PC-3 (cell line): ENCODE data around the gene CACNA1I. TPM values are rescaled to one million over a fixed set of nuclear protein-coding genes. Genes with fewer than 3 reads are reported as not detected.

Experiments
- ATAC-seq: fragments of 200-7000 bp; cut with Tn5 transposase; 2 replicates; pipeline ENCODE4 v1.9.1; 2020; ENCODE audit warnings: mild to moderate bottlenecking, moderate library complexity
- BruUV-seq: library from RNA; stranded (reverse); fragments of 400-500 nt; replicated peaks from 2 replicates; lab custom pipeline; 2021; lab: Mats Ljungman, UMichigan
- CTCF ChIA-PET: fragments of 300-600 bp; sonication (Branson Sonifier 250); formaldehyde crosslinking; loops from one replicate; lab custom pipeline; 2022; ENCODE audit warnings: antibody characterized with exemption; lab: Charles Lee
- POLR2A ChIA-PET: fragments of 300-600 bp; sonication (Branson Sonifier 250); formaldehyde crosslinking; loops from one replicate; lab custom pipeline; 2022; ENCODE audit warnings: antibody characterized with exemption; ENCODE audit not compliant: unreplicated experiment; lab: Charles Lee
- DNase-seq: peaks from one replicate; pipeline ENCODE4 v3.0.0-alpha.2; 2015
- H2AFZ ChIP-seq: fragments of 300-600 bp; sonication (generic); 2 replicates; pipeline ENCODE4 v1.6.0; 2016; ENCODE audit warnings: antibody characterized with exemption, low read length
- H3F3A ChIP-seq: fragments of 300-600 bp; sonication (generic); one replicate; pipeline ENCODE4 v1.6.0; 2017; ENCODE audit warnings: antibody characterized with exemption, low read length, control low read depth, mild to moderate bottlenecking; ENCODE audit not compliant: unreplicated experiment
- H3K27ac ChIP-seq: fragments of 300-600 bp; sonication (generic); 2 replicates; pipeline ENCODE4 v1.5.1; 2016; ENCODE audit warnings: mild to moderate bottlenecking, low read length
- H3K27me3 ChIP-seq: fragments of 300-600 bp; sonication (generic); 2 replicates; pipeline ENCODE4 v1.6.1; 2016; ENCODE audit warnings: low read length, mixed read lengths
- H3K36me3 ChIP-seq: fragments of 300-600 bp; sonication (generic); 2 replicates; pipeline ENCODE4 v1.6.1; 2016; ENCODE audit warnings: low read depth, mixed run types, low read length, mixed read lengths
- H3K4me1 ChIP-seq: fragments of 300-600 bp; sonication (generic); 2 replicates; pipeline ENCODE4 v1.5.1; 2016; ENCODE audit warnings: low read length; ENCODE audit not compliant: insufficient read depth
- H3K4me2 ChIP-seq: fragments of 300-600 bp; sonication (generic); 2 replicates; pipeline ENCODE4 v1.6.0; 2016; ENCODE audit warnings: low read length
- H3K4me3 ChIP-seq: fragments of 300-600 bp; sonication (generic); 2 replicates; pipeline ENCODE4 v1.5.1; 2016; ENCODE audit warnings: mild to moderate bottlenecking, low read length, mixed read lengths
- H3K79me2 ChIP-seq: fragments of 300-600 bp; sonication (generic); 2 replicates; pipeline ENCODE4 v1.6.1; 2017; ENCODE audit warnings: low read length, mixed read lengths
- H3K9ac ChIP-seq: fragments of 300-600 bp; sonication (generic); 2 replicates; pipeline ENCODE4 v1.6.0; 2016; ENCODE audit warnings: mild to moderate bottlenecking, low read length
- H3K9me2 ChIP-seq: fragments of 300-600 bp; sonication (generic); replicated peaks from 2 replicates; pipeline ENCODE4 v1.6.1; 2016; ENCODE audit warnings: mixed run types, low read length, mixed read lengths
- H3K9me3 ChIP-seq: fragments of 300-600 bp; sonication (generic); 2 replicates; pipeline ENCODE4 v1.6.1; 2016; ENCODE audit warnings: low read length, mixed read lengths
- H4K20me1 ChIP-seq: fragments of 300-600 bp; sonication (generic); 2 replicates; pipeline ENCODE4 v1.6.1; 2016; ENCODE audit warnings: low read length, mixed read lengths
- EZH2 ChIP-seq: fragments of 300-600 bp; sonication (generic); IDR thresholded peaks from one replicate; pipeline ENCODE4 v1.6.1; 2017; ENCODE audit warnings: antibody characterized with exemption, mild to moderate bottlenecking, low read length; ENCODE audit not compliant: unreplicated experiment
- EZH2phosphoT487 ChIP-seq: fragments of 300-600 bp; sonication (generic); IDR thresholded peaks from 2 replicates; pipeline ENCODE4 v1.6.1; 2018; ENCODE audit warnings: mild to moderate bottlenecking, antibody characterized with exemption, low read length, borderline replicate concordance
- intact Hi-C: fragments of 100-400 bp; cut with micrococcal nuclease; formaldehyde crosslinking; loops from 2 replicates; pipeline ENCODE4 v1.9.0; 2023
- total RNA-seq: library from RNA; depleted of rRNA; stranded (reverse); fragments of >200 nt; gene quantifications from 2 replicates; pipeline ENCODE4 v1.2.3, GENCODE V29; 2014
- TF ChIP-seq, protein P1 (sequence below): fragments of 300-600 bp; sonication (generic); conservative IDR thresholded peaks from 2 replicates; pipeline ENCODE4 v1.5.1; 2017; ENCODE audit warnings: antibody characterized with exemption, low read depth, mild to moderate bottlenecking, low read length

CACNA1I gene
- total RNA-seq, 1 experiment from 2014 or later, result not detected

DNA sequence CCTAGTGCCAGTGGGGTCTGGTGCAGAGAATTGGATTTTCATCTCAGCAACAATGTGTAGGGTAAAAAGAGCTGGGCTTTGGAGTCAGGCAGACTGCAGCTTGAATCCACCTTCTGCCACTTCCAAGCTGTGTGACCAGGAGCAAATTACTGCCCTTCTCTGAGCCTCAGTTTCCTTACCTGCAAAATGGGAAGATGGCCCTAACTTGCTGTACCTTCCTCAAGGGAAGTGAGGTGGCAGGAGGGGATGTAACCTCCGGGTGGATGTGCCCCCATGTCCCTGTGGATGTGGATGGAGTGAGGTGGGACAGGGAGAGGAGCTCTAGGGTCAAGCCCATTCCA lies 90.9 kb downstream of the CACNA1I start:
- H2AFZ ChIP-seq, result no peak overlapping the region
- H3K27ac ChIP-seq, result no peak overlapping the region
- H3K4me1 ChIP-seq, result peaks cover 4% of the 10 kb centered on the region; the same call in 1 of the 2 replicates
- ChIA-PET CTCF (no interaction called here), POLR2A (no interaction called here)
- BruUV-seq, result no TSS peak
- ATAC-seq (no peak), DNase-seq (no peak)
- no peaks in the 10 kb centered on the region for H3F3A ChIP-seq
- no peak overlapping the region for H3K9ac ChIP-seq
- H3K9me2 ChIP-seq, result no peaks in the 10 kb centered on the region
- H3K4me3 ChIP-seq, result no peak overlapping the region
- no peaks in the 10 kb centered on the region for H3K79me2 ChIP-seq
- H3K36me3 ChIP-seq, result no peaks in the 10 kb centered on the region
- H3K27me3 ChIP-seq, result peaks cover 4% of the 10 kb centered on the region; the same call in 1 of the 2 replicates
- TF ChIP-seq EZH2phosphoT487 (no peak), EZH2 (no peak)
- TF ChIP-seq, protein P1, sequence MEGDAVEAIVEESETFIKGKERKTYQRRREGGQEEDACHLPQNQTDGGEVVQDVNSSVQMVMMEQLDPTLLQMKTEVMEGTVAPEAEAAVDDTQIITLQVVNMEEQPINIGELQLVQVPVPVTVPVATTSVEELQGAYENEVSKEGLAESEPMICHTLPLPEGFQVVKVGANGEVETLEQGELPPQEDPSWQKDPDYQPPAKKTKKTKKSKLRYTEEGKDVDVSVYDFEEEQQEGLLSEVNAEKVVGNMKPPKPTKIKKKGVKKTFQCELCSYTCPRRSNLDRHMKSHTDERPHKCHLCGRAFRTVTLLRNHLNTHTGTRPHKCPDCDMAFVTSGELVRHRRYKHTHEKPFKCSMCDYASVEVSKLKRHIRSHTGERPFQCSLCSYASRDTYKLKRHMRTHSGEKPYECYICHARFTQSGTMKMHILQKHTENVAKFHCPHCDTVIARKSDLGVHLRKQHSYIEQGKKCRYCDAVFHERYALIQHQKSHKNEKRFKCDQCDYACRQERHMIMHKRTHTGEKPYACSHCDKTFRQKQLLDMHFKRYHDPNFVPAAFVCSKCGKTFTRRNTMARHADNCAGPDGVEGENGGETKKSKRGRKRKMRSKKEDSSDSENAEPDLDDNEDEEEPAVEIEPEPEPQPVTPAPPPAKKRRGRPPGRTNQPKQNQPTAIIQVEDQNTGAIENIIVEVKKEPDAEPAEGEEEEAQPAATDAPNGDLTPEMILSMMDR, result no peak
- no peaks in the 10 kb centered on the region for H3K9me3 ChIP-seq
- H4K20me1 ChIP-seq, result no peaks in the 10 kb centered on the region
- intact Hi-C loops, result no loop called here
- H3K4me2 ChIP-seq, result no peak overlapping the region

DNA sequence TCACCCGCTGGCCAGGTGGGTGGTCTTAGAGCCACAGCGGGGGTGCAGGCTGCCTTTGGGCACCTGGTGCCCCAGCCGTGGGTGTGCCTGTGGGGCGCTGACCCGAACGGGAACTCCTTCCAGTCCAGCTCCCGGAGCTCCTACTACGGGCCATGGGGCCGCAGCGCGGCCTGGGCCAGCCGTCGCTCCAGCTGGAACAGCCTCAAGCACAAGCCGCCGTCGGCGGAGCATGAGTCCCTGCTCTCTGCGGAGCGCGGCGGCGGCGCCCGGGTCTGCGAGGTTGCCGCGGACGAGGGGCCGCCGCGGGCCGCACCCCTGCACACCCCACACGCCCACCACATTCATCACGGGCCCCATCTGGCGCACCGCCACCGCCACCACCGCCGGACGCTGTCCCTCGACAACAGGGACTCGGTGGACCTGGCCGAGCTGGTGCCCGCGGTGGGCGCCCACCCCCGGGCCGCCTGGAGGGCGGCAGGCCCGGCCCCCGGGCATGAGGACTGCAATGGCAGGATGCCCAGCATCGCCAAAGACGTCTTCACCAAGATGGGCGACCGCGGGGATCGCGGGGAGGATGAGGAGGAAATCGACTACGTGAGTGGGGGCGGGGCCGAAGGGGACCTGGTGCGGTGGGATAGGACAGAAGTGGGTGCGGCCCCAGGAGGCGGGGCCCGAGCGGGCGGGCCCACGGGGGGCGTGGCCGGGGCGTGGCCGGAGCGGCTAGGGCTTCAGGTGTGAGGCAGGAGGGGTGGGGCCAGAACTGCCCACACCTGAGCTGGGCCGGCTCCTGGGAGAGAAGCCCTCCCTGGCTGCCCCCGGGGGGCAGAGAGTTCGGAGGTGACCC lies 91.5 kb downstream of the CACNA1I start:
- Histone ChIP-seq H3K9me3 (no peaks in the 10 kb centered on the region), H3K9ac (no peak overlapping the region), H3K9me2 (no peaks in the 10 kb centered on the region), H3K27ac (no peak overlapping the region), H2AFZ (no peak overlapping the region), H3K27me3 (peaks cover 4% of the 10 kb centered on the region; the same call in 1 of the 2 replicates), H3K4me3 (no peak overlapping the region), H3K4me1 (peaks cover 4% of the 10 kb centered on the region; the same call in 1 of the 2 replicates), H3K4me2 (no peak overlapping the region), H3K79me2 (no peaks in the 10 kb centered on the region), H3K36me3 (no peaks in the 10 kb centered on the region), H4K20me1 (no peaks in the 10 kb centered on the region), H3F3A (no peaks in the 10 kb centered on the region)
- intact Hi-C loops, result no loop called here
- CTCF ChIA-PET, result no interaction called here
- POLR2A ChIA-PET, result no interaction called here
- no TSS peak for BruUV-seq
- TF ChIP-seq EZH2, result no peak
- no peak for TF ChIP-seq EZH2phosphoT487
- TF ChIP-seq, protein P1, result no peak
- ATAC-seq, result no peak
- no peak for DNase-seq

DNA sequence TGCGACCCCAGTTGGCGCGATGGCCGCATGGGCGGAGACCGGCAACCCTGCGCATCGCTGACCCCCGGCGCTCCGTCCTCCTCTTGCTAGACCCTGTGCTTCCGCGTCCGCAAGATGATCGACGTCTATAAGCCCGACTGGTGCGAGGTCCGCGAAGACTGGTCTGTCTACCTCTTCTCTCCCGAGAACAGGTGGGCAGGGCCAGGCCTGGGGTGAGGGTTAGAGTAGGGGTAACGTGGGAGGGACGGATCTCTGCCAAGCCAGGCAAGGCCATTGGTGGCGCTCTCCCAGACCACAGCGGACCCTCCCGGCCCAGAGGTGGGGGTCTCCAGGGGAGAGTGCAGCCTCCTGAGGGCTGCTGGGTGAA lies 92.1 kb downstream of the CACNA1I start:
- POLR2A ChIA-PET, result no interaction called here

More for the DNA sequence above, 92.1 kb downstream of the CACNA1I start:
- peaks cover 4% of the 10 kb centered on the region; the same call in 1 of the 2 replicates for H3K4me1 ChIP-seq
- no peaks in the 10 kb centered on the region for H3F3A ChIP-seq
- CTCF ChIA-PET, result no interaction called here
- no peak overlapping the region for H3K9ac ChIP-seq
- intact Hi-C loops, result no loop called here
- H3K79me2 ChIP-seq, result no peaks in the 10 kb centered on the region
- peaks cover 4% of the 10 kb centered on the region; the same call in 1 of the 2 replicates for H3K27me3 ChIP-seq
- ATAC-seq, result no peak
- H3K9me3 ChIP-seq, result no peaks in the 10 kb centered on the region
- H3K4me3 ChIP-seq, result no peak overlapping the region
- TF ChIP-seq EZH2phosphoT487, result no peak
- TF ChIP-seq EZH2, result no peak
- TF ChIP-seq, protein P1, result no peak
- no peaks in the 10 kb centered on the region for H3K36me3 ChIP-seq
- DNase-seq, result no peak
- H3K4me2 ChIP-seq, result no peak overlapping the region
- no TSS peak for BruUV-seq
- no peaks in the 10 kb centered on the region for H4K20me1 ChIP-seq
- H3K9me2 ChIP-seq, result no peaks in the 10 kb centered on the region
- no peak overlapping the region for H2AFZ ChIP-seq
- no peak overlapping the region for H3K27ac ChIP-seq
